CD8-positive, alpha-beta memory T cell (primary cell): ENCODE measurements around the gene SLC25A38. TPM values are rescaled to one million over a fixed set of nuclear protein-coding genes. Genes with fewer than 3 reads are reported as not detected.

Source experiments
- CTCF ChIA-PET: fragments of 350-600 bp; sonication (Branson Sonifier 250); formaldehyde crosslinking; loops from one replicate; lab custom pipeline; 2021; ENCODE audit warnings: antibody characterized with exemption; lab: Charles Lee
- POLR2A ChIA-PET: fragments of 350-600 bp; sonication (Branson Sonifier 250); formaldehyde crosslinking; loops from one replicate; lab custom pipeline; 2021; ENCODE audit warnings: antibody characterized with exemption; lab: Charles Lee
- DNase-seq, 5 donors: peaks; one replicate each; pipeline versions ENCODE4 v3.0.0 to v3.0.0-alpha.2; 2020 to 2022; ENCODE audit warnings: mixed read lengths in 1 of 5
- H3K27ac ChIP-seq: one replicate; pipeline ENCODE4 v1.7.0; 2013; ENCODE audit warnings: low read depth, mild to moderate bottlenecking, low read length, moderate library complexity
- H3K27me3 ChIP-seq: 2 replicates; pipeline ENCODE4 v1.7.0; 2013; ENCODE audit warnings: low read length, mild to moderate bottlenecking; ENCODE audit not compliant: insufficient read depth, poor library complexity, severe bottlenecking
- H3K36me3 ChIP-seq: 2 replicates; pipeline ENCODE4 v1.7.0; 2013; ENCODE audit warnings: mild to moderate bottlenecking, low read length, moderate library complexity; ENCODE audit not compliant: insufficient read depth
- H3K4me1 ChIP-seq: 2 replicates; pipeline ENCODE4 v1.7.0; 2013; ENCODE audit warnings: mild to moderate bottlenecking, low read length, moderate library complexity; ENCODE audit not compliant: insufficient read depth
- H3K4me3 ChIP-seq: 2 replicates; pipeline ENCODE4 v1.7.0; 2013; ENCODE audit warnings: mild to moderate bottlenecking, low read length
- H3K9me3 ChIP-seq: 2 replicates; pipeline ENCODE4 v1.7.0; 2013; ENCODE audit warnings: mild to moderate bottlenecking, low read length
- H3K27ac Mint-ChIP-seq, 8 donors: one replicate each; pipeline ENCODE4 v1.8.0; 2020 to 2021; ENCODE audit warnings: mixed read lengths in 8 of 8, mild to moderate bottlenecking in 6 of 8, inconsistent platforms in 3 of 8, moderate library complexity in 3 of 8
- H3K27me3 Mint-ChIP-seq, 2 donors: one replicate each; pipeline ENCODE4 v1.8.0; 2020 to 2021; ENCODE audit warnings: mixed read lengths in 2 of 2, mild to moderate bottlenecking in 1 of 2, moderate library complexity in 1 of 2
- H3K36me3 Mint-ChIP-seq, 3 donors: one replicate each; pipeline ENCODE4 v1.8.0; 2020 to 2021; ENCODE audit warnings: mixed read lengths in 3 of 3, inconsistent platforms in 1 of 3, mild to moderate bottlenecking in 1 of 3
- H3K4me1 Mint-ChIP-seq, 3 donors: one replicate each; pipeline ENCODE4 v1.8.0; 2020 to 2021; ENCODE audit warnings: mixed read lengths in 3 of 3, inconsistent platforms in 1 of 3, mild to moderate bottlenecking in 1 of 3
- H3K4me3 Mint-ChIP-seq, 7 donors: one replicate each; pipeline ENCODE4 v1.8.0; 2020 to 2021; ENCODE audit warnings: mixed read lengths in 7 of 7, mild to moderate bottlenecking in 6 of 7, moderate library complexity in 4 of 7, inconsistent platforms in 2 of 7
- H3K9me3 Mint-ChIP-seq, 5 donors: one replicate each; pipeline ENCODE4 v1.8.0; 2020 to 2022; ENCODE audit warnings: mixed read lengths in 5 of 5, mild to moderate bottlenecking in 3 of 5, moderate library complexity in 2 of 5, inconsistent platforms in 1 of 5
- polyA plus RNA-seq: library from polyadenylated mRNA; unstranded; fragments of 300-500 nt; fragmentation: Illumina TruSeq; gene quantifications from one replicate; pipeline ENCODE4 v1.2.3, GENCODE V29; 2021
- total RNA-seq, 2 experiments: library from RNA; stranded (reverse); gene quantifications; one replicate each; pipeline ENCODE4 v1.2.3, GENCODE V29; 2021

The SLC25A38 gene
- total RNA-seq: 10 to 100 TPM; 71.3 to 73.0 TPM
- 55.6 TPM for polyA plus RNA-seq

DNA sequence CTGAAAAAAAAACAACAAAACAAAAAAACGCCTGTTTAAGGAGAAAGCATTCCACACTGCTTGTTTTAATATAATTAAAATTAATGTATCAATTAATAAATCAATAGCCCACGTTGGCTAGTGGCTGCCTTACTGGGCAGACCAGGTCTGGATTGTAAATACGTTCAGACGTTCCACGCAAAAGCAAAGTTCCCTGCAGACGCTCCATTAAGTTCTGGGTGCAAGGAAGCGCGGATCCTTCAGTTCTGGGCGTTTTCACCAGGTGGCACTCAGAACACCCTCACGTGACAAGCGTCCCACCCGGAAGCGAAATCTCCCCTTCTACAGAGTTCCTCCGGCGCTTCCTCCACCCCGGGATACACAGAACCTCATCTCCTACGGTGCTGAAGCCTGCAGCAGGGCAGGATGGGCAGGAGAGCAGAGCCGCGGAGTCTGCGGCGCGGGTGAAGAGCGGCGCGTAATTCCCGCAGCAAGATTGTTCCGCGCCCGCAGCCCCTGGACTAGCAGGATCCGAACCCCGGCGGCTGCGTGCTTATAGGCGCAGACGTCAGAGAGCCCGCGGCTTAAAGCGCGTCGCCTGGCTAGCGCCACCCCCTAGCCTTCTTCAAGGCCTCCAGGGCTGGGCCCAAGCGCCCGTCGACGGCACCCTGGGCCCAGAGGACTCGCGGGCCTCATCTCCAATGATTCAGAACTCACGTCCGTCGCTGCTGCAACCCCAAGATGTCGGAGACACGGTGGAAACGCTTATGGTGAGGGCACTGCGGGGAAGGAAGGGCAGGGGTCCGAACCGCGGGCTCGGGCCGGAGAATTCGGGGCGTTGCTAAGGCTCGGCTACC lies at the start of gene SLC25A38:
SLC25A38 (plus strand) TSS at position 326 of the 836 bp plus-strand sequence; CDS start at position 681, 355 bp downstream.
- Histone ChIP-seq H3K9me3 (no peaks in the 10 kb centered on the region), H3K36me3 (no peaks in the 10 kb centered on the region), H3K27ac (peak within 1 kb of the TSS; percentile 97), H3K4me3 (peak within 1 kb of the TSS; percentile 95), H3K4me1 (peaks cover 42% of the 10 kb centered on the region), H3K27me3 (no peaks in the 10 kb centered on the region)
- Mint-ChIP-seq H3K27me3 (peaks cover 0 to 1% of the 10 kb centered on the region in 2 donors), H3K4me1 (peaks cover 47 to 64% (median 61%) of the 10 kb centered on the region in 3 donors), H3K4me3 (peak within 1 kb of the TSS; percentile 96 to 100 (median 98)), H3K9me3 (no peaks in the 10 kb centered on the region), H3K36me3 (peaks cover 0 to 12% (median 0%) of the 10 kb centered on the region in 3 donors), H3K27ac (peak within 1 kb of the TSS; percentile 96 to 100 (median 100))
- ChIA-PET POLR2A (no interaction called here), CTCF (interaction anchor here (3.9 kb wide), 1 partner anchor 24 kb away, joined by 21 read pairs; the partner anchor contains the start of gene RPSA)
- peak; percentile 71 to 89 (median 83) for DNase-seq

DNA sequence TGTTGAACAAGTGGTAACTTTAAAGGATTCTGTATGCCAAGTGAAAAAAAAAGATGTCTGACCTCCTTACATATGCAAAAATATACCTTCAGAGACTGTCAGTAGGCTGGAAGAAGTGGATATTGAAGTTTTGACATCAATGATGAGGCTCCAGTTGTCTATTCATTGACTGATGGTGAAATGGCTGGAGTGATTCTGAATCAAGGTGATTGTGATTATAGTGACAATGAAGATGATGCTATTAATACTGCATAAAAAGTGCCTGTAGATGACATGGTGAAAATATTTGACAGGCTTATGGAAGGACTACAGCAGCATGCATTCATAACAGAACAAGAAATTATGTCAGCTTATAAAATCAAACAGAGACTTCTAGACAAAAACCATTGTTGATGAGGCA lies 49.6 kb upstream of the SLC25A38 start:
- no peaks in the 10 kb centered on the region for H3K36me3 ChIP-seq
- no peak overlapping the region for H3K4me3 Mint-ChIP-seq
- H3K9me3 ChIP-seq: no peaks in the 10 kb centered on the region
- no peaks in the 10 kb centered on the region for H3K27me3 ChIP-seq
- no peak overlapping the region for H3K4me3 ChIP-seq
- H3K27me3 Mint-ChIP-seq: peaks cover 3 to 7% of the 10 kb centered on the region in 2 donors
- H3K27ac ChIP-seq: no peak overlapping the region
- no peak for DNase-seq
- peaks cover 0 to 5% (median 0%) of the 10 kb centered on the region in 3 donors for H3K36me3 Mint-ChIP-seq
- H3K4me1 Mint-ChIP-seq: peaks cover 0 to 8% (median 0%) of the 10 kb centered on the region in 3 donors
- no peaks in the 10 kb centered on the region for H3K4me1 ChIP-seq
- H3K9me3 Mint-ChIP-seq: peaks cover 0 to 2% (median 0%) of the 10 kb centered on the region in 5 donors
- CTCF ChIA-PET: no interaction called here
- no peak overlapping the region for H3K27ac Mint-ChIP-seq
- POLR2A ChIA-PET: no interaction called here

GRCh38 chr3:39334205-39334604 lies 49.0 kb upstream of the SLC25A38 start:
- H3K4me1 ChIP-seq: no peaks in the 10 kb centered on the region
- no peak for DNase-seq
- no peak overlapping the region for H3K4me3 ChIP-seq
- Mint-ChIP-seq H3K4me1 (peaks cover 0 to 7% (median 0%) of the 10 kb centered on the region in 3 donors), H3K4me3 (no peak overlapping the region), H3K27ac (no peak overlapping the region), H3K27me3 (peaks cover 3 to 7% of the 10 kb centered on the region in 2 donors), H3K36me3 (peaks cover 0 to 5% (median 0%) of the 10 kb centered on the region in 3 donors), H3K9me3 (peaks cover 0 to 2% (median 0%) of the 10 kb centered on the region in 5 donors)
- no peaks in the 10 kb centered on the region for H3K36me3 ChIP-seq
- no peak overlapping the region for H3K27ac ChIP-seq
- H3K27me3 ChIP-seq: no peaks in the 10 kb centered on the region
- ChIA-PET POLR2A (no interaction called here), CTCF (no interaction called here)
- H3K9me3 ChIP-seq: no peaks in the 10 kb centered on the region

DNA sequence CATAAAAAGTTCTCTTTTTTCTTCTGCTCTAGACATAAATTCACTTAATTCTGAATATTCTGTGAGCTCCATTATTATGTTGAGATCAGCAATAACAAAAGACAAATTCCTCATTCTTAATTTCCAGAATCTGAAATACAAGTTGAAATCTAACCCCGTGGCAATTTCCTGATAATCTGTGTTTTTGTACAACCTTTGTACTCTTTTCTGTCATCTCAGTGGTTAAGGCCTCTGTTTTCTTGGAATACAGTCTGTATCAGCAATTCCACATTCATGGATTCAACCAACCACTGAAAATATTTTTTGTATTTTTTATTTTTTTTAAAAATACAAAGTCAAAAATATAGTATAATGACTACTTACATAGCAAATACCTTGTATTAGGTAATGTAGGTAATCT lies 45.0 kb upstream of the SLC25A38 start:
- Mint-ChIP-seq H3K27me3 (peaks cover 9 to 10% of the 10 kb centered on the region in 2 donors), H3K27ac (no peak overlapping the region), H3K9me3 (peaks cover 0 to 2% (median 0%) of the 10 kb centered on the region in 5 donors), H3K36me3 (peaks cover 0 to 2% (median 0%) of the 10 kb centered on the region in 3 donors), H3K4me1 (no peaks in the 10 kb centered on the region), H3K4me3 (no peak overlapping the region)
- DNase-seq: no peak
- Histone ChIP-seq H3K27me3 (no peaks in the 10 kb centered on the region), H3K4me1 (no peaks in the 10 kb centered on the region), H3K4me3 (no peak overlapping the region), H3K27ac (no peak overlapping the region), H3K9me3 (no peaks in the 10 kb centered on the region), H3K36me3 (no peaks in the 10 kb centered on the region)
- POLR2A ChIA-PET: no interaction called here
- CTCF ChIA-PET: no interaction called here

GRCh38 chr3:39339086-39339485 lies 44.1 kb upstream of the SLC25A38 start:
- no peaks in the 10 kb centered on the region for H3K36me3 Mint-ChIP-seq
- H3K9me3 Mint-ChIP-seq: peaks cover 0 to 2% (median 0%) of the 10 kb centered on the region in 5 donors
- H3K4me1 Mint-ChIP-seq: no peaks in the 10 kb centered on the region
- H3K36me3 ChIP-seq: no peaks in the 10 kb centered on the region
- no peaks in the 10 kb centered on the region for H3K4me1 ChIP-seq
- H3K27ac ChIP-seq: no peak overlapping the region
- H3K4me3 Mint-ChIP-seq: no peak overlapping the region
- POLR2A ChIA-PET: no interaction called here
- DNase-seq: no peak
- CTCF ChIA-PET: no interaction called here
- no peak overlapping the region for H3K4me3 ChIP-seq
- H3K27me3 Mint-ChIP-seq: peaks cover 6 to 10% of the 10 kb centered on the region in 2 donors
- no peaks in the 10 kb centered on the region for H3K9me3 ChIP-seq
- H3K27ac Mint-ChIP-seq: no peak overlapping the region
- no peaks in the 10 kb centered on the region for H3K27me3 ChIP-seq

GRCh38 chr3:39343076-39343717 lies 40.0 kb upstream of the SLC25A38 start:
- POLR2A ChIA-PET: no interaction called here
- no peaks in the 10 kb centered on the region for H3K9me3 Mint-ChIP-seq
- CTCF ChIA-PET: no interaction called here
- H3K36me3 ChIP-seq: no peaks in the 10 kb centered on the region
- H3K4me3 Mint-ChIP-seq: no peak overlapping the region
- no peaks in the 10 kb centered on the region for H3K27me3 ChIP-seq
- no peak overlapping the region for H3K4me3 ChIP-seq
- no peak overlapping the region for H3K27ac Mint-ChIP-seq
- no peaks in the 10 kb centered on the region for H3K9me3 ChIP-seq
- no peaks in the 10 kb centered on the region for H3K36me3 Mint-ChIP-seq
- H3K27ac ChIP-seq: no peak overlapping the region
- no peak for DNase-seq
- peaks cover 4 to 22% (median 7%) of the 10 kb centered on the region in 3 donors for H3K4me1 Mint-ChIP-seq
- H3K27me3 Mint-ChIP-seq: peaks cover 2 to 7% of the 10 kb centered on the region in 2 donors
- peaks cover 9% of the 10 kb centered on the region for H3K4me1 ChIP-seq

GRCh38 chr3:39343760-39344159 lies 39.4 kb upstream of the SLC25A38 start:
- peaks cover 2 to 7% of the 10 kb centered on the region in 2 donors for H3K27me3 Mint-ChIP-seq
- no peaks in the 10 kb centered on the region for H3K9me3 ChIP-seq
- H3K4me3 Mint-ChIP-seq: no peak overlapping the region
- H3K36me3 ChIP-seq: no peaks in the 10 kb centered on the region
- no peak for DNase-seq
- ChIA-PET POLR2A (no interaction called here), CTCF (no interaction called here)
- peaks cover 9% of the 10 kb centered on the region for H3K4me1 ChIP-seq
- no peak overlapping the region for H3K27ac ChIP-seq
- no peaks in the 10 kb centered on the region for H3K9me3 Mint-ChIP-seq
- no peak overlapping the region for H3K4me3 ChIP-seq
- H3K27me3 ChIP-seq: no peaks in the 10 kb centered on the region
- no peak overlapping the region for H3K27ac Mint-ChIP-seq
- H3K4me1 Mint-ChIP-seq: peaks cover 4 to 22% (median 7%) of the 10 kb centered on the region in 3 donors
- no peaks in the 10 kb centered on the region for H3K36me3 Mint-ChIP-seq
